PFSK-1 (cell line): Measurements from ENCODE around the gene PTPRN2.

Experiments used
- FOXP2 ChIP-seq: optimal IDR thresholded peaks from 2 replicates; pipeline ENCODE3; 2011; ENCODE audit warnings: borderline replicate concordance, control low read depth, inconsistent platforms; ENCODE audit not compliant: insufficient read depth; ENCODE audit errors: extremely low read length, extremely low read depth
- POLR2AphosphoS5 ChIP-seq: IDR thresholded peaks from 2 replicates; pipeline ENCODE4 v1.6.1; 2012; ENCODE audit warnings: low read depth, mild to moderate bottlenecking, control low read depth, low read length, moderate library complexity
- SIN3A ChIP-seq: IDR thresholded peaks from 2 replicates; pipeline ENCODE4 v1.6.1; 2012; ENCODE audit warnings: mild to moderate bottlenecking, low read length, moderate library complexity, borderline replicate concordance; ENCODE audit not compliant: insufficient read depth
- TAF1 ChIP-seq: IDR thresholded peaks from 2 replicates; pipeline ENCODE4 v1.6.1; 2012; ENCODE audit warnings: low read length, control low read depth, borderline replicate concordance; ENCODE audit not compliant: insufficient read depth
- TF ChIP-seq, protein P1 (sequence below), 2 experiments: IDR thresholded peaks; 2 replicates each; pipeline versions ENCODE4 v1.6.1 to v1.8.0; 2011 to 2012; ENCODE audit warnings: low read depth in 2 of 2, low read length in 2 of 2, control low read depth in 1 of 2, inconsistent platforms in 1 of 2, mild to moderate bottlenecking in 1 of 2, moderate library complexity in 1 of 2; ENCODE audit not compliant: insufficient read depth in 1 of 2

PTPRN2 gene

DNA sequence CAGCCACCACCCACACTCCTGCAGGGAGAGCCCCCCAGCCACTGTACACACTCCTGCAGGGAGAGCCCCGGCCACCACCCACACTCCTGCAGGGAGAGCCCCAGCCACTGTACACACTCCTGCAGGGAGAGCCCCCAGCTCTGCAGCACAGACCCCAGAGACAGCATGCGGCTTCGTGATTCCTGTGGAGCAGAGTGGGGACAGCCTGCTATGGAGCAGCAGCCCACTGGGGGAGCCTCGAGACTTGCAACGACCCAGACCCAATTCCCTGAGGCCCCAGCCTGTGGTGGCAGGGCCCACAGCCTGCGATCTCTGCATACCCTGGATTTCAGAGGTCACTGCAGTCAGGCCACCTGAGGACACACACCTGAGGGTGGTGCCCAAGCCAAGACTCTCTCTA lies 727.7 kb downstream of the PTPRN2 start:
- TF ChIP-seq FOXP2 (no peak), POLR2AphosphoS5 (no peak), SIN3A (no peak), TAF1 (no peak)
- TF ChIP-seq, protein P1, sequence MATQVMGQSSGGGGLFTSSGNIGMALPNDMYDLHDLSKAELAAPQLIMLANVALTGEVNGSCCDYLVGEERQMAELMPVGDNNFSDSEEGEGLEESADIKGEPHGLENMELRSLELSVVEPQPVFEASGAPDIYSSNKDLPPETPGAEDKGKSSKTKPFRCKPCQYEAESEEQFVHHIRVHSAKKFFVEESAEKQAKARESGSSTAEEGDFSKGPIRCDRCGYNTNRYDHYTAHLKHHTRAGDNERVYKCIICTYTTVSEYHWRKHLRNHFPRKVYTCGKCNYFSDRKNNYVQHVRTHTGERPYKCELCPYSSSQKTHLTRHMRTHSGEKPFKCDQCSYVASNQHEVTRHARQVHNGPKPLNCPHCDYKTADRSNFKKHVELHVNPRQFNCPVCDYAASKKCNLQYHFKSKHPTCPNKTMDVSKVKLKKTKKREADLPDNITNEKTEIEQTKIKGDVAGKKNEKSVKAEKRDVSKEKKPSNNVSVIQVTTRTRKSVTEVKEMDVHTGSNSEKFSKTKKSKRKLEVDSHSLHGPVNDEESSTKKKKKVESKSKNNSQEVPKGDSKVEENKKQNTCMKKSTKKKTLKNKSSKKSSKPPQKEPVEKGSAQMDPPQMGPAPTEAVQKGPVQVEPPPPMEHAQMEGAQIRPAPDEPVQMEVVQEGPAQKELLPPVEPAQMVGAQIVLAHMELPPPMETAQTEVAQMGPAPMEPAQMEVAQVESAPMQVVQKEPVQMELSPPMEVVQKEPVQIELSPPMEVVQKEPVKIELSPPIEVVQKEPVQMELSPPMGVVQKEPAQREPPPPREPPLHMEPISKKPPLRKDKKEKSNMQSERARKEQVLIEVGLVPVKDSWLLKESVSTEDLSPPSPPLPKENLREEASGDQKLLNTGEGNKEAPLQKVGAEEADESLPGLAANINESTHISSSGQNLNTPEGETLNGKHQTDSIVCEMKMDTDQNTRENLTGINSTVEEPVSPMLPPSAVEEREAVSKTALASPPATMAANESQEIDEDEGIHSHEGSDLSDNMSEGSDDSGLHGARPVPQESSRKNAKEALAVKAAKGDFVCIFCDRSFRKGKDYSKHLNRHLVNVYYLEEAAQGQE (IDR thresholded peaks at IDR 0.05; ENCODE audit: insufficient read depth in 1 of 2, low read depth in 2 of 2, low read length in 2 of 2) = no peak

DNA sequence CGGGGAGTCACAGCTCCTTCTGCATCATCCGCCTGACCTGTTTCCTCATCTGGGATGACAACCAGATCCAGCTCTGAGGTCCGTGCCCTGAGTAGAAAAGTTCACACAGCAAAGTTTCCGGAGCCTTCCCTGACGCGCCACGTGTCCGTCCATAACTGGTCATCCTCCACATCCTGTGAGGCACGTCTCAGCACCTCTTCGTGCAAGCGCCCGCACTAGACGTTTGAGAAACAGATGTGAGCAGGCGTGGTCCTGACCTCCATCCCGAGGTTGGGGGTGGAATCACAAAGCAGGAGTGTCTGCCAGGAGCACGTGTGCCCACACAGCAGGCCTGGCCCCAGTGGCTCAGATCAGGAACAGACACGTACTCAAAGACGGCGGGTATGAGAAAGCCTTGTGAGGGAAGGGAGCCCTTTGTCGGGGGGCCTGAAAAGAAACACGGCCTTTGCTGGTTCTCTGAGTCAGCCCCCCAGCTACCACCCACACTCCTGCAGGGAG lies 730.0 kb downstream of the PTPRN2 start:
- no peak for TF ChIP-seq TAF1
- TF ChIP-seq SIN3A = no peak
- TF ChIP-seq, protein P1 (IDR thresholded peaks at IDR 0.05; ENCODE audit: insufficient read depth in 1 of 2, low read depth in 2 of 2, low read length in 2 of 2) = no peak
- no peak for TF ChIP-seq POLR2AphosphoS5
- no peak for TF ChIP-seq FOXP2

DNA sequence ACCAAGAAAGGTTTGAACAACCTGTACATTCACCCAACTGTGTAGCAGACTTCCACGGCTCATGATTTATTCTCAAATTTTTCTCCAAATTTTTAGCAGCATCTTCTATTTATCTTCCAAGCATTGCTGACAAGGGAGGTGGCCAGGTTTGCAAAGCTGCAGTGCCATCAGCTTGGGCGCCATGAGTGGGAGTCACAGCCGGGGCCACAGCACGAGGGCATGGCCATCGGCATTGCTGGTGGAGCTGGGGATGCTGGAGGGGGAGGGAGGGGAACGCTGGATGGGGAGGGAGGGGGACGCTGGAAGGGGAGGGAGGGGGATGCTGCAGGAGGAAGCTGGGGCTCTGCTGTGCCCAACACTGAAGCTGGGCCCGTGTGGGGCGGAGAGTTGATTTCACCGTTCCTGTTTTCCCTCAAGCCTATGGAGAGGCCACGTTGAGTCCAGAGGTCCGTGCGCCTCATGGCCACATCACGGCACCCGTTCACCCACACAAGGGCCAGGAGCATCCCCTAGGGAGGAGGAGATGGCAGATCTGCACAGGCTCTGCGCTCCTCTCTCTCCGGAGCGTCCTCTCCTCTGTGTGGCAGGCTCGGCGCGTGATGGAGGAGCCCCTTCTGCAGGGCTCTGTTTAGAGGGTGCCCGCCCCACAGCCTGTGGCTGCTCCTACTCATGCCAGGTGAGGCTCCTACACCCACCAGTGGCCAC lies 730.6 kb downstream of the PTPRN2 start:
- TF ChIP-seq FOXP2 = no peak
- no peak for TF ChIP-seq POLR2AphosphoS5
- no peak for TF ChIP-seq SIN3A
- TF ChIP-seq, protein P1 (IDR thresholded peaks at IDR 0.05; ENCODE audit: insufficient read depth in 1 of 2, low read depth in 2 of 2, low read length in 2 of 2) = no peak
- TF ChIP-seq TAF1 = no peak

DNA sequence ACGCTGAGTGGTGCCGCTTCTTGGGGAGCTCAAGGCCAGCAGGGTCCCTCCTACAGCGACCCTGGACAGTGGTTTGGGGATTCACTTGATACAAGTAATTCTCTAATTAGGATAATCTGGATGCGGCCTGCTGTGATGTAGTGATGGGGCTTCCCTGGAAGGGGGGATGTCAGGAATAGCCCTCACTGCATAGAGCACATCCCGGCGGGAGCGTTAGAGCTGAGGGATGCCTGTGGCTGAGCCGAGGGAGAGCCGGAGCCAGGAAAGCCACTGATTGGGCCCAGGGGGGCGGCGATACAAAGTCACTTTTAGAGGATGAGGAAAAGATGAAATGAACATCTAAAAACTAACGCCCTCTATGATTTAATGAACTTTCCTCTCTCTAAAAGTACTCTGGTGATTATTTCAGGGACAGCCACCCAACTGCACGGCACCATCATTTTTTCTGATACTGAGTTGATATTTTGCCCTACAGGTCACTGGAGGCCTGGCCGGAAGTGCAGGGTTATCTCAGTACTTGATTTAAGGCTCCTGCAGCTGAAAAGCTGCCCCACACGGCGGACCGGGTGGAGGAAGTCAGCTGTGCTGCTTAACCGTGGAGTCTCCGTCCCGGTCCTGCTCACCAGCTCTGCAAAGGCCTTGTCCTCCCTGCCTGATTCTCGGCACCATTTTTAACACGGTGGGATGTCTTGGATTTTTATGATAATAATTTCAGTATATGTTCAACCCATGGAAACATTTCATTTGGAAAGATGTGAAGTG lies 732.0 kb downstream of the PTPRN2 start:
- TF ChIP-seq SIN3A = no peak
- no peak for TF ChIP-seq FOXP2
- TF ChIP-seq, protein P1 (IDR thresholded peaks at IDR 0.05; ENCODE audit: insufficient read depth in 1 of 2, low read depth in 2 of 2, low read length in 2 of 2) = no peak
- TF ChIP-seq TAF1 = no peak
- no peak for TF ChIP-seq POLR2AphosphoS5
